Activated CD4-positive, alpha-beta memory T cell treated with anti-CD3 and anti-CD28 coated beads for 36 hours (primary cell): ENCODE measurements around the gene C2CD2. TPM values are rescaled to one million over a fixed set of nuclear protein-coding genes. Genes with fewer than 3 reads are reported as not detected.
"Not testable (repeated sequence)": the region's sequence is repeated elsewhere in the genome, so short reads cannot be mapped to it uniquely, and the experiment has no call there.

ENCODE experiments used
- CTCF ChIA-PET: fragments of 350-600 bp; sonication (Branson Sonifier 250); formaldehyde crosslinking; loops from one replicate; lab custom pipeline; 2021; ENCODE audit warnings: antibody characterized with exemption, inconsistent platforms; lab: Charles Lee
- POLR2A ChIA-PET: fragments of 350-600 bp; sonication (Branson Sonifier 250); formaldehyde crosslinking; loops from one replicate; lab custom pipeline; 2021; ENCODE audit warnings: antibody characterized with exemption; lab: Charles Lee
- DNase-seq: peaks from one replicate; pipeline ENCODE4 v3.0.0-alpha.2; 2020
- H3K27ac Mint-ChIP-seq: one replicate; pipeline ENCODE4 v1.8.0; 2021; ENCODE audit warnings: mixed read lengths
- H3K27me3 Mint-ChIP-seq: one replicate; pipeline ENCODE4 v1.8.0; 2021; ENCODE audit warnings: mixed read lengths
- H3K36me3 Mint-ChIP-seq: one replicate; pipeline ENCODE4 v1.8.0; 2021; ENCODE audit warnings: mixed read lengths
- H3K4me1 Mint-ChIP-seq: one replicate; pipeline ENCODE4 v1.8.0; 2021; ENCODE audit warnings: low read depth, mixed read lengths
- H3K4me3 Mint-ChIP-seq: one replicate; pipeline ENCODE4 v1.8.0; 2021; ENCODE audit warnings: mild to moderate bottlenecking, mixed read lengths
- H3K9me3 Mint-ChIP-seq: one replicate; pipeline ENCODE4 v1.8.0; 2021; ENCODE audit warnings: mixed read lengths
- intact Hi-C: fragments of 100-400 bp; cut with micrococcal nuclease; formaldehyde crosslinking; loops from one replicate; pipeline ENCODE4 v1.15.1; 2023
- total RNA-seq, 2 experiments: library from RNA; stranded (reverse); gene quantifications; one replicate each; pipeline ENCODE4 v1.2.3, GENCODE V29; 2021

The C2CD2 gene
- total RNA-seq, 2 experiments from 2014 or later, result 3.8 to 7.5 TPM

DNA sequence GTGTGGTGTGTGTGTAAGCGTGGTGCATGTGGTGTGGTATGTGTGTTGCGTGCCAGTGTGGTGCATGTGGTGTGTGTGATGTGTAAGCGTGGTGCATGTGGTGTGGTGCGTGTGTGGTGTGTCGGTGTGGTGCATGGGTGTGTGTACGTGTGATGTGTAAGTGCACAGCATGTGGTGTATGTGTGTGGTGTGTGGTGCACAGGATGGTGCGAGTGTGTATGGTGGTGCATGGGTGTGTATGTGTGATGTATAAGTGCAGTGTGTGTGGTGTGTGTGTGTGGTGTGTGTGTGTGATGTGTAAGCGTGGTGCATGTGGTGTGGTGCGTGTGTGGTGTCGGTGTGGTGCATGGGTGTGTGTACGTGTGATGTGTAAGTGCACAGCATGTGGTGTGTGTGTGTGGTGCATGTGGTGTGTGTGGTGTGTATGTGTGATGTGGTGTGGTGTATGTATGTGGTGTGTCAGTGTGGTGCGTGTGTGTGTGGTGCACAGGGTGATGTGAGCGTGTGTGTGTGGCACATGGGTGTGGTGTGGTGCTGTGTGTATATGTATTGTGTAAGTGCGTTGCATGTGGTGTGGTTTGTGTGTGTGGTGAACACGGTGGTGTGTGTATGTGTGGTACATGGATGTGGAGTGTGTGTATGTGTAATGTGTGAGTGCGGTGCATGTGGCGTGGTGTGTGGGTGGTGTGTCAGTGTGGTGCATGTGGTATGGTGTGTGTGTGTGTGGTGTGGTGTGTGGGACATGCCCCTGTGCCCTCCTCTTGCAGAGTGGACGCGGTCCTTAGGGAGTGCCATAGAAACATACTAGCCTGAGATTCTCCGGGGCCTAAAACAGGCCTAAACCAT, 1.1 kb upstream of the C2CD2 start:
- H3K27ac Mint-ChIP-seq, result no peak overlapping the region
- H3K4me3 Mint-ChIP-seq, result peak overlapping the region; percentile 59

DNA sequence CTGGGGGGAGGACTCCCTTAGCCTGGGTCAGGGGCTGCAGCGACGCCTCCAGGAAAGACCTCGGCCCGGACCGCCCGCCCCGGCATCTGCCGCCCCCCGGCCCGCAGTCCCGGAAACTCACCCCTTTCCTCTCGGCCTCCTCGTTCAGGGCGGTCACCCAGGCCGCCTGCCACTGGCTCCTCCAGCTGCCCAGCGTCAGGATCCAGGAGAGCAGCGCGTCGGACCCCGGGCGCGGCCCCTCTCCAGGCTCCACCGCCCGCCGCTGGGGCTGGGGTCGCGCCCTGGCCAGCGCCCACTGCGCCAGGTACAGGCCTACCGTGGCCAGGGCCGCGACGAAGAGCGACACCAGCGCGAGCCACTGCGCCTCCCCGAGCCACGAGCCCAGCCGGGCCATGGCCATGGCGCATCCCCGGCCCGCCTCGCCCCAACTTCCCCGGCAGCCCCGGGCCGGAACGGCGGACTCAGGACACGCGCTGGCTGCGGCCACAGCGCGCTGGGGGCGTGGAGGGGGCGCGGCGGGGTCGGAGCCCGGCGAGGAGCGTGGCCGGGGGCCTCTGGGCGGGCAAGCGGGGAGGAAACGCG, 478 bp downstream of the C2CD2 start:
- no peak overlapping the region for H3K27ac Mint-ChIP-seq
- H3K27me3 Mint-ChIP-seq, result peaks cover 12% of the 10 kb centered on the region
- peak overlapping the region; percentile 33 for H3K4me3 Mint-ChIP-seq
- H3K9me3 Mint-ChIP-seq, result no peaks in the 10 kb centered on the region
- ChIA-PET CTCF (no interaction called here), POLR2A (no interaction called here)
- intact Hi-C loops, result no loop called here
- H3K4me1 Mint-ChIP-seq, result peaks cover 7% of the 10 kb centered on the region
- no peak for DNase-seq
- H3K36me3 Mint-ChIP-seq, result no peaks in the 10 kb centered on the region

More for the DNA sequence above, 1.1 kb upstream of the C2CD2 start:
- peaks cover 7% of the 10 kb centered on the region for H3K4me1 Mint-ChIP-seq
- DNase-seq, result no peak
- CTCF ChIA-PET, result no interaction called here
- H3K9me3 Mint-ChIP-seq, result no peaks in the 10 kb centered on the region
- intact Hi-C loops, result no loop called here
- POLR2A ChIA-PET, result no interaction called here
- no peaks in the 10 kb centered on the region for H3K36me3 Mint-ChIP-seq
- H3K27me3 Mint-ChIP-seq, result peaks cover 12% of the 10 kb centered on the region

DNA sequence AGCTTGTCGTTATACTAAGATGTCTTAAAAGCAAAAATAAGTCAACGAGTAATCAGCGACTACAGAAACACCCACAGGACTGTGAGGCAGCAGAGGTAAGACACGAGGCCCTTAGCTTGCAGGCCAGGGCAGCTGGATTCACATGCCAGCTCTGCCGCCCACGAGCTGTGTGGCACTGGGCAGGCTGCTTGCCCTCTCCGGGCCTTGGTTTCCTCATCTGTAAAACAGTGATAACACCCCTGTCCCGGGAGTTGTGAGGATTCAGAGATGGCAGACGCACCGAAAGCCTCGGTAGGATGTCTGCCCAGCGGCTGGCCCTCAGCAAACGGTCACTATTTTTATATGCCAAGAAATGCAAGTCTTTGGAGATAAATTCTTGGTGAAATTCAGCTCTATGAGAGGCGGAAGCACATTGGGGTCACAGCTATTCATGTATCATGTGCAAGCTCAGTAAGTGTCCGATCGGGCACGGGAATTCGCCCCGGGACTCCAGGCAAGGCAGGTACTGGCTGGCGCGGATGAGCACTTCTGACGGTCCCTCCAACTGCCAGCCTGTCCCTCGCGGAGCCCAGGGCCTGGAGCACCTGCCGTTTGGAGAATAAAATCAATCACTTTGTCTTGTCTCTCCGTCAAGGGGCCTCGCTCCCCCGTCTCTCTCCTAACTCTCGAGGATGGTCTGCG, 1.1 kb downstream of the C2CD2 start:
- CTCF ChIA-PET, result no interaction called here
- H3K4me3 Mint-ChIP-seq, result peak overlapping the region; percentile 33
- POLR2A ChIA-PET, result no interaction called here
- no peak overlapping the region for H3K27ac Mint-ChIP-seq
- H3K27me3 Mint-ChIP-seq, result peaks cover 12% of the 10 kb centered on the region
- DNase-seq, result no peak
- no peaks in the 10 kb centered on the region for H3K9me3 Mint-ChIP-seq
- intact Hi-C loops, result no loop called here
- H3K36me3 Mint-ChIP-seq, result no peaks in the 10 kb centered on the region
- H3K4me1 Mint-ChIP-seq, result peaks cover 7% of the 10 kb centered on the region

DNA sequence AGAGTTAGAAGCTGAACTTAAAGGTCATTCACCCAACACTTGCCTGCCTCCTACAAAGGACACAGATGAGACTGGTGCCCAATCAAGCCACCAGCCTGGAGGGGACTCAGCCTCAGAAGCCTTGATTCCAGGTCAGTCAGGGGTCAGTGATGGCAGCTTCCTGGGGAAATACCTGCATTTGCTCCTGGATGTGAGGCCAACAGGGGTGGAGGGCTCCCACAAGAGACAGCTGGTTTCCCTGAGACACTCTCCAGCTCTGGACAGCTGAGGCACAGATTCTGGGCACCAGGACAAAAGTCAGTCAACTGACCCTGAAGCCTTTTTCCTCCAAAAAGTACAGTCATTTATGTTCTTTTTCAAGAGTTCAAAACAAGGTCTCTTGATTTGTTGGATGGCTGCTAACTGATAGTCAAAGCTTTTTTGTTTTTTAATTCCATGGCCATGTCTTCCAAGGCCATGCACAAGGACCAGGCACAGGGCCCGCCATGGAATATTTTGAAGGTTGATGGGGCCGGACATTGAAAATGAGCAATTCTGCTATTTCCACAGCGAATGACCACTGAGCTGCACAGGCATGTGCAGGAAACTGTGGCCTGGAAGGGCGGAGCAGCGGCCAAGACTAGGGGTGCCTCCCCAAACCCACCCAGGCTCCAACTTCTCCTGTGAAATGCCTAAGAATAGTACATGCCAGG, 1.8 kb downstream of the C2CD2 start:
- H3K9me3 Mint-ChIP-seq, result no peaks in the 10 kb centered on the region
- H3K27ac Mint-ChIP-seq, result no peak overlapping the region
- H3K27me3 Mint-ChIP-seq, result peaks cover 12% of the 10 kb centered on the region
- no peak overlapping the region for H3K4me3 Mint-ChIP-seq
- CTCF ChIA-PET, result no interaction called here
- intact Hi-C loops, result no loop called here
- no peak for DNase-seq
- POLR2A ChIA-PET, result no interaction called here
- no peaks in the 10 kb centered on the region for H3K36me3 Mint-ChIP-seq
- H3K4me1 Mint-ChIP-seq, result peaks cover 7% of the 10 kb centered on the region

DNA sequence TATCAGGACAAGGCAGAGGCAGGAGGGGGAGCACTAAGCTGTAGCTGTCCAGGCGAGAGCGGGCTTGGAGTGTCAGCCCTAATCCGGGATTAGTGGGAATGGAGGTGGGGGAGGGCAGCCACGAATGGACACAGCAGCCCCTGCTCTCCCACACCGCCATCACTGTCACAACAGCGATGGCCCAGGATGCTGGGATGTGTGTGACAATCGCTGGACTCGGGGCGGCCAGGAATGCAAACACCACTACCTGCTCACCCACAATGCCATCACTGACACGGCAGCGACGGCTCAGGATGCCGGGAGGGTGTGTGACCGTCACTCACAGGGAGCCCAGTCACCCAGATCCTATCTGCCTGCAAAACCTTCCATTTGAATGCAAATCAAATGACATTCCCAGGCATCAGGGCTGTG, 2.9 kb downstream of the C2CD2 start:
- peaks cover 7% of the 10 kb centered on the region for H3K4me1 Mint-ChIP-seq
- intact Hi-C loops, result no loop called here
- CTCF ChIA-PET, result no interaction called here
- H3K27ac Mint-ChIP-seq, result no peak overlapping the region
- H3K9me3 Mint-ChIP-seq, result no peaks in the 10 kb centered on the region
- H3K36me3 Mint-ChIP-seq, result no peaks in the 10 kb centered on the region
- H3K27me3 Mint-ChIP-seq, result peaks cover 12% of the 10 kb centered on the region
- DNase-seq, result no peak
- POLR2A ChIA-PET, result no interaction called here
- no peak overlapping the region for H3K4me3 Mint-ChIP-seq

DNA sequence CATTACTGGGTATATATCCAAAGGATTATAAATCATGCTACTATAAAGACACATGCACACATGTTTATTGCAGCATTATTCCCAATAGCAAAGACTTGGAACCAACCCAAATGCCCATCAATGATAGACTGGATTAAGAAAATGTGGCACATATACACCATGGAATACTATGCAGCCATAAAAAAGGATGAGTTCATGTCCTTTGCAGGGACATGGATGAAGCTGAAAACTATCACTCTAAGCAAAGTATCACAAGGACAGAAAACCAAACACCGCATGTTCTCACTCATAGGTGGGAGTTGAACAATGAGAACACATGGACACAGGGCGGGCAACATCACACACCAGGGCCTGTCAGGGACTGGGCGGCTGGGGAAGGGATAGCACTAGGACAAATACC, 4.2 kb downstream of the C2CD2 start:
- H3K27me3 Mint-ChIP-seq, H3K4me1 Mint-ChIP-seq, H3K4me3 Mint-ChIP-seq, H3K36me3 Mint-ChIP-seq, CTCF ChIA-PET, POLR2A ChIA-PET, intact Hi-C loops, H3K27ac Mint-ChIP-seq, H3K9me3 Mint-ChIP-seq, DNase-seq: not testable (repeated sequence)

DNA sequence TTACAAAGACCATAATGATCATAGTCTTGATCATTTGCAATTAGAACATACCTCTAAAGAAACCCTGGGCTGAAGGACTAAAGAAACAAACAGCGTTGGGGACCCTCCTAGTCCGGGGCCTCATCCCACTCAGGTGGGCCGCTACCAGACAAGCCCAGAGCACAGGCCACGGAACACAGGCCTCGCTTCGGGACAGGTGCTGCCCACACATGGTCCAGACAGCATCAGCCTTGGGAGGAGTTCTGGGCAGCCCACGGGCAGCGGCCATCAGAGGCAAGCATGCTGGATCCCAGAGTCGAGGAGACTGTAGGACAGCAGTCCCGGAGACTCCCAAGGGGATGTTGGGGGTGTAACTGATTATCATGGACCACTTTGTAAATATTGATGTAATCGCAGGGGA, 4.9 kb downstream of the C2CD2 start:
- ChIA-PET CTCF (no interaction called here), POLR2A (no interaction called here)
- H3K4me3 Mint-ChIP-seq, result no peak overlapping the region
- no peak overlapping the region for H3K27ac Mint-ChIP-seq
- DNase-seq, result no peak
- H3K27me3 Mint-ChIP-seq, result peaks cover 4% of the 10 kb centered on the region
- intact Hi-C loops, result no loop called here
- H3K9me3 Mint-ChIP-seq, result no peaks in the 10 kb centered on the region
- no peaks in the 10 kb centered on the region for H3K4me1 Mint-ChIP-seq
- H3K36me3 Mint-ChIP-seq, result no peaks in the 10 kb centered on the region

DNA sequence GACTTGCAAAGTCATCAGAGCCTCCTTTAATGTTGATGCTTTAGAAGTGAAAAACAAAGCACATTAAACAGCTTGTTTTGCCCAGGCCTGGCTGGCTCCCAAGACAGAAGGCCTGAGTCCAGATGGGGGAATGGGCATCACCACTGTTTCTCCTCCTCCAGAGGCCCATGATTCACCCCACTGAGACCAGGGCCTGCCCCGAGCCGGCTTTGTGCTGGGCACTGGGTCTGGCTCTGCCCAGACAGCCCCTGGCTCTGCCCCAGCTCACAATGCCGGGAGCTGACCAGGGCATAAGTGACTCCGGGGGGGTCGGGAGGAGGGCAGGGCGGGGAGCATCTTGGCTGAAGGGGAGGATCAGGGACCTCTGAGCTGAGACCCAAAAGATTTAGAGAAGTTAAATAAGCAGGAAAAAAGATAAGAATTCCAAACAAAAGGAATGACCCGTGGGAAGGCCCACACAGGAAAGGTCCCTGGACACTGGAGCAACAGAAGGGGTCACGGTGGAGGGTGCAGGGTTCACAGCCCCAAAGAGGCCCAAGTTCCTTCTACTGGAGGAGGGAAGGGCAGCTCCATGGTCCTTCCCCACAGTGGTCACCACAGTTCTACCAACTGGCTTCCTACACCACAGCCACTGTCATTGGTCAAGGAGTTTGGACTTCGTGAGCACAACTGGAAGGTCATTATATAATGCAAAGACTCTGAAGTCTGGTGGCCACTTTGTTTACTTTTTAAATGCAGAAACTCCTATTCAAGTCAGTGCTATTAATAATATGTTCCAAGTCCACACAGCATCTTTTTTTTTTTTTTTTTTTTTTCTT, 5.5 kb downstream of the C2CD2 start:
- no peak for DNase-seq
- no peak overlapping the region for H3K4me3 Mint-ChIP-seq
- H3K36me3 Mint-ChIP-seq, result no peaks in the 10 kb centered on the region
- no peak overlapping the region for H3K27ac Mint-ChIP-seq
- H3K27me3 Mint-ChIP-seq, result peaks cover 4% of the 10 kb centered on the region
- ChIA-PET POLR2A (no interaction called here), CTCF (no interaction called here)
- H3K4me1 Mint-ChIP-seq, result no peaks in the 10 kb centered on the region
- H3K9me3 Mint-ChIP-seq, result no peaks in the 10 kb centered on the region
- intact Hi-C loops, result no loop called here

DNA sequence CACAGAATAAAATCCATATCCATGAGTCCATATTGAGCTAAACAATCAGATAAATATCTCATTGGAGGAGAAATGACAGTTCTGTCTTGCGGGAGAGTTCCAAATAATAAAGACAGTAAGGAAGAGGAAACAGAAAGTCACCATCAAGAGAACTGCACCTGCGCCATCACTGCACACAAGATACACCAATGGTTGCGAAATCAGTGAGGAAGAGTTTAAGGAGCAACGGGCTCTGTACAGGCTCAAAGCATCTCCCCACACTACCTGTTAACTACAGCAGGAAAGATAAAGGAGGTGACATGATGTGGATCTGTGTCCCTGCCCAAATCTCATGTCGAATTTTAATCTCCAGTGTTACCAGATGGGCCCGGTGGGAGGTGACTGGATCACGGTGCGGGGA, 7.8 kb downstream of the C2CD2 start:
- Mint-ChIP-seq H3K9me3 (no peaks in the 10 kb centered on the region), H3K27ac (no peak overlapping the region), H3K27me3 (no peaks in the 10 kb centered on the region), H3K4me1 (no peaks in the 10 kb centered on the region), H3K4me3 (no peak overlapping the region), H3K36me3 (no peaks in the 10 kb centered on the region)
- intact Hi-C loops, result no loop called here
- no peak for DNase-seq
- CTCF ChIA-PET, result no interaction called here
- POLR2A ChIA-PET, result no interaction called here

DNA sequence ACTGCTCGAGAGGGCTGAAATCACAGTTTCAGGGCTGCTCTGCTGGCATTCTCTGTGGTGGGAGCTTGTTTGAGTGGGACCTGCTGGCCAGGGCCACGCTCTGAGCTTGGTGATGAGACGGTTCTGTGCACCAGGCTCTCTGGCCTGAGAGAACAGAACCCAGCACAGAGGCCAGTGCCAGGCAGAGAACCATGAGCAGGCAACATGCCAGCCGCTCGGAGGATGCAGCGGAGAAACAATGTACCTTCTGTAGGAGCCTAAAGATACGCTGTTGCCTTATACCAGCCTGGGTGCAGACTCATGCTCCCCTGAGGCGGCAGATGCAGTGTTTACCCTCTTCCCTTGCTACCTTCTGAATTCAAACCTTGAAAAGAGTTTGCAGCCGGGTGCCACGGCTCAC, 10.0 kb downstream of the C2CD2 start:
- intact Hi-C loops, result no loop called here
- H3K27ac Mint-ChIP-seq, result no peak overlapping the region
- ChIA-PET CTCF (no interaction called here), POLR2A (no interaction called here)
- no peaks in the 10 kb centered on the region for H3K4me1 Mint-ChIP-seq
- no peaks in the 10 kb centered on the region for H3K27me3 Mint-ChIP-seq
- no peak for DNase-seq
- no peaks in the 10 kb centered on the region for H3K9me3 Mint-ChIP-seq
- H3K4me3 Mint-ChIP-seq, result no peak overlapping the region
- no peaks in the 10 kb centered on the region for H3K36me3 Mint-ChIP-seq

DNA sequence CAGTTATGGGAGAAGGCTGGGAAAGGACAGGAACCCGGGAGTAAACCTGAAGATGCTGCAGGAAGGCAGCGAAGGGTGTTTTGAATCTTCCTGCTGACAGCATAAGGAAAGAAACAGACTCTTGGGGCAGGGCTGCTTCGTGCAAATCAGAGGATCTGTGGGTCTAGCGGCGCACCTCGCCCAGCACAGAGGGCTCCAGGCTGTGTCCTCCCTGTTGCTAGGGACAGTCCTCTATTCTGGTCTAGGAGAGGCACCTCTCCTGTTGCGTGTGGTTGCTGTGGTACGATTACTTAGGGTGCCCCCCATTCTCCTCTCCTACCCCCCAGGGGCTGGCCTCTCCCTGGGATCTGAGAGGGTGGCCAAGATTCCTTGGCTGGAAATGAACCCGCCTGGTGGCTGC, 11.4 kb downstream of the C2CD2 start:
- CTCF ChIA-PET, result no interaction called here
- no peak for DNase-seq
- POLR2A ChIA-PET, result no interaction called here
- Mint-ChIP-seq H3K27me3 (no peaks in the 10 kb centered on the region), H3K9me3 (no peaks in the 10 kb centered on the region), H3K36me3 (no peaks in the 10 kb centered on the region), H3K4me1 (no peaks in the 10 kb centered on the region), H3K4me3 (no peak overlapping the region), H3K27ac (no peak overlapping the region)
- intact Hi-C loops, result no loop called here
